ENCODE measurements around the gene TGFBR2.

TGFBR2 gene

DNA sequence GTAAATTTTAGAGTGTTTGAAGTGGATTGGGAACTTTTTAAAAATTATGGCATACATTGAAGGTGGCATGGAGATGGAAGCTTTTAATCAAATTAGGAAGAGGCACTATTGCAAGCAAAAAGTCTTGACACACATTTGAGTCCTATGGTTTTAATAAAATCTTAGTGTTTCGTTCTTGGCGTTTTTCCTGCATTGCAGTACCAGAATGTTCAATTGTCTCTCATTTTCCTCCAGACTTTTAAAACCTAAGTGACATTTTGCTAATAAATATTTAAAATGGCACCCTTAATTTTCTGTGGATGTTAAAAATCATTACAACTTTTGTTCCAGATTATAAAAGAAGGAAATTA, 2.2 kb downstream of the TGFBR2 start:
- TF ChIP-seq CTCF (IDR thresholded peaks at IDR 0.05; ENCODE audit: low read depth, low read length, missing control alignments) = no peak
- in situ Hi-C loops (cut with HindIII; ENCODE audit: low pct_ligation_motif_present, low sequenced_read_pairs) = no loop called here
- no peak overlapping the region for H3K27ac ChIP-seq

DNA sequence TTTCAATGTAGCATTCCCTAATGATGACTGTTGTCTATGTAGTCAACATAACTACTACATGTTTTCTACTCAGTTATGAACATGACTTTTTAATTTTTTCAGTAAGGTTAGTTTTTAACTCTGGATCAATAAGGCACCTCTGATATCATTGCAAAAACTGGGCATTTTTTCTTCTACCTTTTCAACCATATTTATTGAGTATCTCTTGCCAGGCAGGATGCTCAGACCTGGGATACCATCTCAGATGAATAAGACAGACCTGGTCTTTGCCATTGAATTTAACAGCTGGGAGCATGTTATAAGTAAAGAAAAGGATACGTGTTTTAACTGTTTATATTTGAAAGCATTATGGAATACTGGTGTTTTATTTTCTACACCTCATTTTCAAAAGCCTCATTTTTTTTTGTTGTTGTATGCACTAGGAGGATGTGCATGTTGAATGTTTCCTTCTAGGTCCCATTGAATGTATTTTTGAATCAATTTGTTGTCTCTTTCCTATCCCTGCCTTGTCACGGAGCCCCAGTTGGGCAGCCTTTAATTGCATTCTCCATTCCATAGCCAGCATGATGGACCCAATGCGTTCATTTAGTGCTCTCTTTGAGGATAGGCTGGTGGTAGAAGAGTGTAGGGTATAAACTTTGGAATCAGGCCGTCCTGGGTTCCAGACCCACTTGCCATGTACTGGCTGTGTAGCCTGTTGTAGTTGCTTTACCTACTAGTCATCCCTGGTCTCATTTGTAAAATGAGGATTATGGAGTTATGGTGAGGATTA, 3.7 kb downstream of the TGFBR2 start:
- Histone ChIP-seq H3K27ac (no peak overlapping the region), H3K4me3 (ENCODE audit: low read depth, low read length) (peak overlapping the region; percentile 90), H3K36me3 (replicated peaks) (peaks cover 5% of the 10 kb centered on the region), H3K27me3 (replicated peaks) (no peaks in the 10 kb centered on the region)
- in situ Hi-C loops (cut with HindIII; ENCODE audit: low pct_ligation_motif_present, low sequenced_read_pairs) = no loop called here
- no peak for DNase-seq
- no peak for TF ChIP-seq CTCF (IDR thresholded peaks at IDR 0.05; ENCODE audit: low read depth, low read length, missing control alignments)

More for the DNA sequence above, 2.2 kb downstream of the TGFBR2 start:
- Histone ChIP-seq H3K4me3 (ENCODE audit: low read depth, low read length) (peak overlapping the region; percentile 90), H3K36me3 (replicated peaks) (peaks cover 5% of the 10 kb centered on the region), H3K27me3 (replicated peaks) (no peaks in the 10 kb centered on the region)
- DNase-seq = no peak

DNA sequence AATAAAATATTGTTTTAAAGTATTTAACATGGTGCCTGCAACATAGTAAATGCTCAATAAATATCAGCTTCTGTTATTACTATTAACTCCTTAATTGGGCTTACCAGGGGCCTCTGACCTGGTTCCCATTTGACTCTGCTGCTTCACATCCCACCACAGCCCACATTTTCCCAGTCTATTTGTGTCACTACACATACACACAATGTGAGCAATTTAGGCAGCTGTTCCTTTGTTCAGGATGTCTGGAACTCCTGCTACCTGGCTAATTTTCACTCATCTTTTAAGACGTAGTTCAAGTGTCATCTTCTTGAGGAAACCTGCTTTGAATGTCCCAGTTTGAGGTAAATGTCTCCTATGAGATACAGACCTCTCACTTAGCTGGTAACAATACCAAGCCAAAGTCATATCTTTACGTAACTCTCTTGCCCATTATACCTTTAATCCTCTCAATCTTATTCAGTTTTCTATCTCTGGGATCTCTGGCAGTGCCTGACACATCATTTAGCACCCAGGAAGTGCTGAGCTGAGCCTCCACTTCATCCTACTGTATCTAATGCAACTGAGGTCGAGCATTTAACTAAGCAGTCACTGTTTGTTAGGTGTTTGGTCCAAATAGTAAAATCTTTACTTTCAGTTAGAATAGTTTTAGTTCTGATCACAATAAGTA, 4.4 kb downstream of the TGFBR2 start:
- H3K4me3 ChIP-seq (ENCODE audit: low read depth, low read length) = no peak overlapping the region
- no peaks in the 10 kb centered on the region for H3K27me3 ChIP-seq (replicated peaks)
- in situ Hi-C loops (cut with HindIII; ENCODE audit: low pct_ligation_motif_present, low sequenced_read_pairs) = no loop called here
- no peak for TF ChIP-seq CTCF (IDR thresholded peaks at IDR 0.05; ENCODE audit: low read depth, low read length, missing control alignments)
- peaks cover 5% of the 10 kb centered on the region for H3K36me3 ChIP-seq (replicated peaks)
- no peak overlapping the region for H3K27ac ChIP-seq
- DNase-seq = no peak

DNA sequence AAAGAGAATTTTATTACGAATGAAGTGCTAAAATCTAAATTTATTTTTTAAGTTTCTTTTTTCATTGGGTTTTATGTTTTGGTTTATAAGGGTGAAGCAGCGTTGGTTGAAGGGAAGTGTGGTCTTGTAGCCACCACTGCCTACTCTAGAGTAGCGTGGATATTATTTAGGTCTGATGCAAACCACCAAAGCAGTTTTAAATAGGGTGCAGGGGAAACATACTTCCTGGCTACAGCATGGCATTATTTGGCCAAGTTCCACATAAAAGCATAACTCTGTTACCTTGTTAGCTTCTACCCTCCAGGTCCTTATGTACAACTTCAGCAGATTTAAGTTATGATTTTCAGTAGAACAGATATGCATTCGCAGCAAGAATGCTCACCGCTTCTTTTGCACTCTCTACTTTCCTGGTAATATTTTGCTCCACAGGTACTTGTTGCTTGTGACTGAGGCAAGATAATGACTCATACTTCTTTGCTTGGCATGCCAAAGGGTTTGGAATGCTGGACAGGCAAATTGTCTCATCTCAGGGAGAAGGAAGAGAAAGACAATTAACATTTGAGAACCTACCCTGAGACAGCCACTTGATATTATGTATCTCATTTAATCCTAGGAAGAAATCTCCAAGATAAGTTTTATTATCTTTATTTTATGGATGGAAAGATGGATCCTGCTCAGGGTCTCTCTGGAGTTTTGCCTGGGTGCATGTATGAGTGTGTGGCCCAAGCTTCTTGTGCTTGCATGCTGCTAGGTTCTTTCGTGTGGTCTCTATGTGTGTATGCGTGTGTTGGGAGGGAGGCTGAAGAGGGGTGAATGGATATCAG, 5.4 kb downstream of the TGFBR2 start:
- in situ Hi-C loops (cut with HindIII; ENCODE audit: low pct_ligation_motif_present, low sequenced_read_pairs) = no loop called here
- H3K4me3 ChIP-seq (ENCODE audit: low read depth, low read length) = no peak overlapping the region
- peaks cover 2% of the 10 kb centered on the region for H3K36me3 ChIP-seq (replicated peaks)
- DNase-seq = peak; percentile 26
- H3K27ac ChIP-seq = no peak overlapping the region
- TF ChIP-seq CTCF (IDR thresholded peaks at IDR 0.05; ENCODE audit: low read depth, low read length, missing control alignments) = no peak
- no peaks in the 10 kb centered on the region for H3K27me3 ChIP-seq (replicated peaks)

GRCh38 chr3:30612437-30613132, 6.2 kb downstream of the TGFBR2 start:
- H3K27me3 ChIP-seq (replicated peaks) = no peaks in the 10 kb centered on the region
- in situ Hi-C loops (cut with HindIII; ENCODE audit: low pct_ligation_motif_present, low sequenced_read_pairs) = no loop called here
- no peak overlapping the region for H3K4me3 ChIP-seq (ENCODE audit: low read depth, low read length)
- H3K36me3 ChIP-seq (replicated peaks) = no peaks in the 10 kb centered on the region
- no peak for DNase-seq
- H3K27ac ChIP-seq = no peak overlapping the region
- no peak for TF ChIP-seq CTCF (IDR thresholded peaks at IDR 0.05; ENCODE audit: low read depth, low read length, missing control alignments)
